Islet precursor cell (in vitro differentiated cells): ENCODE data around the gene PTPRD.

Experiments used
- DNase-seq: peaks from one replicate; pipeline ENCODE4 v3.0.0-alpha.2; 2018

PTPRD gene

GRCh38 chr9:8448226-8448625 is 2164.6 kb downstream of the PTPRD start:
- no peak for DNase-seq

- no peak for DNase-seq
Measured at GRCh38 chr9:8447601-8448000, 2165.2 kb downstream of the PTPRD start.

GRCh38 chr9:8437876-8438275 is 2174.9 kb downstream of the PTPRD start:
- DNase-seq, result peak; percentile 70

- DNase-seq, result no peak
Measured at GRCh38 chr9:8437259-8437658, 2175.5 kb downstream of the PTPRD start.

DNA sequence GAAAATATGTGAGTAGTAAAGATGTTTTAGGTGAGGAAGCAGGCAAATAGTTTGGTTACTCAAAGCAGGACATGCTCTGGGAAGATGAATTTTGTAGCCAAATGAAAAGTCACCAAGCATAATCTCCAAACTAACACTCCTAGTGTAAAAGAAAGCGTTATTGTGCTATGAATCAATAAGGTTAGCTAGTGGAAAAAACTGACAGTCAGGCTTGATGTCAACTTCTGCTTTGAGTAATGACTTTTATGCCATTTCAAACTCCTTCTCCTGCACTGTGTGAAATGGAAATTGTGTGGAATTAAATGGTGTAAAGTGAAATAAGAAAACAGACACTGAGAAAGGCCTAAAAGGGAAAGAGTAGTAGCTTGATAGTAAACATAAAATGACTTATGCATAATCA is 2176.0 kb downstream of the PTPRD start:
- DNase-seq, result no peak

- DNase-seq, result no peak
Measured at GRCh38 chr9:8434621-8435020, 2178.2 kb downstream of the PTPRD start.

DNA sequence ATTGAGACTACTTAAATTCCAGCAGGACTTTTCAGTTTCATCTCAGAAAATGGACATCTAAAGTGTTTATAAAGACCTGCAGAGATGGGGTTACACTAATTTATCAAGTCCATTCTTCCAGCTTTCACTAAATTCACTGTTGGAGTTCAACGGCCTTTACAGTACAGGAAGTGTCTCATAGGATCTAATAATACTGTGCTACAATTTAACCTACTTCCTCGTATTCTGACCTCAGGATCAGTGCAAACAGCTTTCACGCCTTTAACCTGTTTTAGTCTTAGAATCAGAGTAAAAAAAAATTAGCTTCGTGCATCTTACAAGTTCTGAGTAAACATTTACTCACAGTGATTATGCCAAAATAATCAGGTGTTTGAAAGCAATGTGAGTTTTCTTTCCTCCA is 2180.6 kb downstream of the PTPRD start:
- no peak for DNase-seq

DNA sequence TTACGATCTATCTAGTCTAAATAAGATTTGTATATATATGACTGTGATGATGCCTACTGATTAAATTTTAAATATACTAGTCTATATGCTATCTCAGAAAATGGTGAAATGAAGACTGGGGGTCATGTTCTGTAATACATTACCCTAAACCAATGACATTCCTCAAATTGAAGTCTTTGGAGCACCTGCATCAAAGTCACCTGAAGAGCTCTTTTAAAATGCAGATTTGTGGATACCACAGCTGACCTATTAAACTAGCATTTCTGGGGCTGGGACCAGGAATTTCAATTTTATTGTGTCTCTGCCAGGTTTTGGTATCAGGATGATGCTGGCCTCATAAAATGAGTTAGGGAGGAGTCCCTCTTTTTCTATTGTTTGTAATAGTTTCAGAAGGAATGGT is 2181.3 kb downstream of the PTPRD start:
- no peak for DNase-seq

DNA sequence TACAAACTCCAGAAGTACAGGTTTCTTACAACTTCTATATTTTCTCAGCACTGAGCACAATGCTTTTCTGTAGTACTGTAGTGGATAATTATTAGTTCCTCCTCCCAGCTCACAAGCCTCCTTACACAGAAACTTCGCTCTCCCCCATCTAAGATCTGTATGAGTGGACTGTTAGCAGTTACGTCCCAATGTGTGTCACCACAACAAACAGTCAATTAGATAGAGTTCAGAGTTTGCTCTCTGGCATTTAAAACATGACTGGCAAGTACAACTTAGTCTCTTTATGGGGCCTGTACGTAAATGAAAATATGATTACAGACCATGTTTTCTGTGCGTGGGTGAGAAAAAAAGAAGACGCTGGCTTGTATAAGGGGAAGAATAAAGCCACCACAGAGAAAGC is 2181.9 kb downstream of the PTPRD start:
- no peak for DNase-seq

DNA sequence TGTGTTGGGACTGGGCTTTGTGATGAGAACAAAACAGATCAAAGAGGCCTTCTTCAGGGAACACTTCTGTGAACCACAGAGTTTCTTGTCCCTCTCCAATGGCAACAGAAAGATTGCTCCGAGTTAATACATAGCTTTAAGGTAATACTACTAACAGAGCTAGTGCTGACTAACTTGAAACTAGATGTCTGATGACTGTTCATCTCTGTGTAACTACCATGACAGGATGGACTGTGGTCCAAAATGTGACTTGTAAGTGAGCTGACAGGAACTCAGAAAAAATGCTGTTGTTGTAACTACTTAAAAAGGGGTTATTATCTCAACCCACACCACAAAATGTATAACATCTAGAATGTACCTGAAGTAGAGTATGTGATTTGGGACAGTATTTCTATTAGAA is 2183.0 kb downstream of the PTPRD start:
- no peak for DNase-seq

DNA sequence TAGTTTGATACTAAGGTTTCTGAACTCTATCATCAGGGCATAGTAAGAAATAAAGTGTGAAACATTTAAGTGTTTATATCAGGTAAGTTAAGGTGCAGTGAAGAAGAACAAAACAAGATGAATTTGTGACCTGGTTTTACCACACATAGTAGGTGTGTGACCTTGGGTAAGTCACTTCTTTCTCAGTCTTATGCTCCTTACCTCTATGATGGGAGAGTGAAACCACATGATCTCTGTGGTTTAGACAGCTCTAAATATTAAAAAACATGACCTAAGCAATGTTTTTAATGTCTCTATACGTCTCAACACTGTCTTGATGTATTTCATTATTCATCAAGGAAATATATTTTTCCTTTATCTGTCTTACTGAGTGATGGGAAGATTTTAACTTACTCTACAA is 2183.6 kb downstream of the PTPRD start:
- DNase-seq, result no peak

- no peak for DNase-seq
Measured at GRCh38 chr9:8428389-8428788, 2184.4 kb downstream of the PTPRD start.

DNA sequence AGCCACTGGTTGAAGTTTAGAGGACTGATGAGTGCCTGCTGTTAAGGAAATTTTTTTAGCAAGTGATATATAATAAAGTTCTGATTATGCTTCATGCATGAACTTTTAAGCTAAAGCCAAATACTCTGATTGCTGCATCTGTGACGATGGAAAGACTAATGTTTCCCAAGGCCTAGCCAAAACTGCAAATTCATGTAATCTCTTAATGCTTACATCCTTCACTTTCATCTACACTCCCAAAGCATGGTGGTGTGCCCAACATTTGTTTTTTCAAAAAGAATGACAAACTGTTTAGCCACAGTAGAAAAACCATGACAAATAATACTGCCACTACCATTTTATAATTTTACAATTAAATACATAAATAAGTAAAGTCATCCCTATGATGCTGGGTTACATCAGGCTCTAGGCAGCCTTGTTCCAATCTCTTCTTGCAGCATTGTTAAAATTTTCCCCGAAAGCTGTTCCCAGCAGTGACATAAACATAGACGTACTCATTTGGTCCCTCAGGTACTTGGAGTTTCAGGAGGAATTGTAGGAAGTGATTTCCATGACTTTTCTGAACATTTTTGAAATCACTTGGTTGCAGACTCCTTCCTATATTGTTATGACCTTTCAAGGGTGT is 2187.9 kb downstream of the PTPRD start:
- DNase-seq, result no peak

DNA sequence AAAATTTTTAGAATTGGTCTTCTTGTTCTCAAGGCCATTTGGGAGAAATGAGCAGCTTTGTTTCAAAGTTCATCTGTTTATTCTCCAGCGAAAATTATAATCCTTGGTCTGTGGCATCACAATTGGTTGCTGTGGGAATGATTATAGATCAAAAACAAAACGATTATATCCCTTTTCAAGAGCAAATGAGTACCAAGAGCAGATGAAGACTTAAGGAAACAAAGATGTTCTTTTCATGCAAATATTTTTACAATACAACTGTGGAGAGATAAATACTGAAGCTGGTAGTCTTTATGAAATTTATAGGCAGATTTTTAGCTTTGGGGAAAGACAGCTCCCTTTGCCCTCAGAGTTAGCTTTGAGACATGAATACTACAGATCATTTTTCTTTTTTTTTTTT is 2192.4 kb downstream of the PTPRD start:
- no peak for DNase-seq

GRCh38 chr9:8419596-8420275 is 2193.1 kb downstream of the PTPRD start:
- DNase-seq, result no peak

DNA sequence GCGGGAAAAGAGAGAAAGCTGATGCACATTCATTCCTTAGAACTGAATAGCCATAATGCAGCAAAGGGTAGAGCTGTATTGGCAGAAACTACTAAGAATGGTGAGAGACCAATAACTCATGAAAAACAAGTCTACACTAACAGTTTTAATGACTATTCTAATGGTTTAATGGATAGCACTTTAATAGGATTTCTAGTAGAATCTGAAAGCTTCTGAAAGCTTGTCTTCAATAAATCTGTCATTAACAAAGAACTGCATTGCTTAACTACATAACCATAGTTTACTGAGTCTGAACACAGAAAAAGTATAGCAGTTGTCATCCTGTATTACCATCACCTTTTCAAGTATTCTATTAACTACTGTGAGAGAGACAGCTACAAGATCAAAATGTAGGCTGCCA is 2195.5 kb downstream of the PTPRD start:
- DNase-seq, result no peak

GRCh38 chr9:8412327-8412726 is 2200.5 kb downstream of the PTPRD start:
- no peak for DNase-seq

- no peak for DNase-seq
Measured at GRCh38 chr9:8408575-8409190, 2204.1 kb downstream of the PTPRD start.

GRCh38 chr9:8401961-8402705 is 2210.7 kb downstream of the PTPRD start:
- no peak for DNase-seq

GRCh38 chr9:8400378-8400777 is 2212.4 kb downstream of the PTPRD start:
- no peak for DNase-seq

DNA sequence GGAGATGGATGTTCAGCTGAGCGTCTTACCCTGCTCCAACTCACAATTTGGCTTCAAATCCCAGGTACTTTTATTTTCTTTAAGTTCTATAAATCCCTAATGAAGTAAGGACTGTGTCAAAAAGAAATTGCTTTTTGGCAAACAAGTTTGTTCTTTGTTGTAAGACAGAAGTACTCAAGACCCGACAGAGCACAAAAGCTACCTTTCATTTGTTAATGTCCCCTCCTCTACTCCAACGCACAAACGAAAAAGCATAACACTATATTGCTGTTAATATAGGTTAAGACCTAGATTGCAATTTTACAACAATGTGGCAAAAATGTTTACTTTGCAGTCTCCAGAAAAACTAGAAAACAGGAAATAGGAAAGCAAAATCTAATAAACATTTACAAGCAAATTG is 2217.8 kb downstream of the PTPRD start:
- no peak for DNase-seq

DNA sequence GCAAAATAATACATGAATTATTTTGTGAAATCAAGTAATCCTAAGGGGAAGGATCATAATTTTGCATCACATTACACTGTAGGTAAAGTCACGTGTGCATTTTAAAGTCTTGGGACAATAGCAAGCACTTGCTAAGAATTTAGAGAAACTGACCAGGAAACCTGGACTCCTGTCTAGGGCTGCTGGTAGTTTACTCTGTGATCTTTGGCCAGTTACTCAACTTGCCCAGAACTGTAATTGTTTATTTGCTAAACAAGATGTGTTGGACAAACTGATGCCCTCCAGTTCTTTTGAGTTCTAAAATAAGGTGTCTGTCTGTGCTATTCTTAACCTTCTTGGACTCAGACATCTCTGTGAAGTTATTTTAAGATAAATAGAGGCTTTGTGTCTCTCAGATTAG is 2218.5 kb downstream of the PTPRD start:
- DNase-seq, result no peak

GRCh38 chr9:8392866-8393265 is 2219.9 kb downstream of the PTPRD start:
- DNase-seq, result no peak

DNA sequence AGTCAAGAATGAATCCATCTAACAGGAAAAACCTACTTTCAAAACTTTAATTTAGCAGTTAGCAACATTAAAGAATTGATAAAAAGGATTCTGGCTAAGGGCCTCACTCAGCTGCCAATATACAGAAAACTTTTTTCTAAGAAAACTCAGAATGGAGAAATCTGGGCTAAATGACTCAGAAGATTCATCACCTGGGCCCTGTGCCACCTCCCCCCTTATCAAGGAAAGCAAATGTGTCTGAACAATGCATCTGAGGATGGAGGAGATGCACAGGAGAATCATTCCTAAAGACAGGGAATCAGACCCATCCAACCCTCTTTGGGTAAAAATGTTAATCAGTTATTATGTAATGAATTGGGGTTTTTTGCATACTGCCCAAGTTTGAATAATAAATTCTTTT is 2221.2 kb downstream of the PTPRD start:
- no peak for DNase-seq
